BJ (cell line): ENCODE results near the gene SRP54. TPM values are rescaled to one million over a fixed set of nuclear protein-coding genes. Genes with fewer than 3 reads are reported as not detected.

Experiments
- CTCF ChIA-PET: fragments of 350-600 bp; formaldehyde crosslinking; extraction: SDS; loops from one replicate; lab custom pipeline; 2021; ENCODE audit warnings: antibody characterized with exemption, inconsistent platforms; lab: Yijun Ruan, JAX
- POLR2A ChIA-PET: fragments of 300-600 bp; sonication (Branson Sonifier 250); formaldehyde crosslinking; extraction: SDS; loops from one replicate; lab custom pipeline; 2021; ENCODE audit warnings: antibody characterized with exemption; lab: Charles Lee
- DNase-seq: peaks from one replicate; pipeline ENCODE4 v3.0.0-alpha.2; 2011; ENCODE audit warnings: low read depth
- H3K27me3 ChIP-seq: 2 replicates; pipeline ENCODE4 v1.6.0; 2011; ENCODE audit warnings: low read length; ENCODE audit not compliant: control insufficient read depth, insufficient read depth
- H3K36me3 ChIP-seq: 2 replicates; pipeline ENCODE4 v1.5.1; 2011; ENCODE audit warnings: low read length; ENCODE audit not compliant: control insufficient read depth, insufficient read depth
- H3K4me3 ChIP-seq: 2 replicates; pipeline ENCODE4 v1.5.1; 2011; ENCODE audit warnings: low read depth, mild to moderate bottlenecking, control low read depth, low read length
- polyA plus RNA-seq: library from polyadenylated mRNA; depleted of rRNA; stranded (reverse); fragments of >200 nt; gene quantifications from 2 replicates; pipeline ENCODE4 v1.2.3, GENCODE V29; 2011
- TF ChIP-seq, protein P1 (sequence below): IDR thresholded peaks from 2 replicates; pipeline ENCODE4 v1.5.1; 2011; ENCODE audit warnings: low read depth, mild to moderate bottlenecking, control low read depth, inconsistent platforms, low read length, moderate library complexity; ENCODE audit not compliant: insufficient read depth

The SRP54 gene
- polyA plus RNA-seq, 1 experiment: 25.6 TPM

DNA sequence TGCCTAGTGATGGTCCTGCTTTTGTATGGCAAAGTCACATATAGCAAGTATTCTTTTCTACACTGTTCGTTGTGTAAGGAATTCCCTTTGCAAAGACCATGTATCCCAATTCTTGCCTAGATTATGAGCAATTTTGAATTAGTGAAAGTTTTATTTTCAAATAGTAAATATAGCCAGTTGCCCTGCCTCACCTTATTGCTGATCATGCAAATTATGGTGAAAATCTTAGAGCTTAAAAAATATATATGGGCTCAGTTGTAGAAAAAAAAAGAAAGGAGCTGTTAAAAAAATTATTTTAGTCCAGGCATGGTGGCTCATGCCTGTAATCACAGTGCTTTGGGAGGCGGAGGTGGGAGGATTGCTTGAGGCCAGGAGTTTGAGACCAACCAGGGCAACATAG, 18.8 kb downstream of the SRP54 start:
- no peak for DNase-seq
- TF ChIP-seq, protein P1, sequence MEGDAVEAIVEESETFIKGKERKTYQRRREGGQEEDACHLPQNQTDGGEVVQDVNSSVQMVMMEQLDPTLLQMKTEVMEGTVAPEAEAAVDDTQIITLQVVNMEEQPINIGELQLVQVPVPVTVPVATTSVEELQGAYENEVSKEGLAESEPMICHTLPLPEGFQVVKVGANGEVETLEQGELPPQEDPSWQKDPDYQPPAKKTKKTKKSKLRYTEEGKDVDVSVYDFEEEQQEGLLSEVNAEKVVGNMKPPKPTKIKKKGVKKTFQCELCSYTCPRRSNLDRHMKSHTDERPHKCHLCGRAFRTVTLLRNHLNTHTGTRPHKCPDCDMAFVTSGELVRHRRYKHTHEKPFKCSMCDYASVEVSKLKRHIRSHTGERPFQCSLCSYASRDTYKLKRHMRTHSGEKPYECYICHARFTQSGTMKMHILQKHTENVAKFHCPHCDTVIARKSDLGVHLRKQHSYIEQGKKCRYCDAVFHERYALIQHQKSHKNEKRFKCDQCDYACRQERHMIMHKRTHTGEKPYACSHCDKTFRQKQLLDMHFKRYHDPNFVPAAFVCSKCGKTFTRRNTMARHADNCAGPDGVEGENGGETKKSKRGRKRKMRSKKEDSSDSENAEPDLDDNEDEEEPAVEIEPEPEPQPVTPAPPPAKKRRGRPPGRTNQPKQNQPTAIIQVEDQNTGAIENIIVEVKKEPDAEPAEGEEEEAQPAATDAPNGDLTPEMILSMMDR: no peak
- ChIA-PET POLR2A (no interaction called here), CTCF (no interaction called here)
- peaks cover 1% of the 10 kb centered on the region; the same call in 1 of the 2 replicates for H3K36me3 ChIP-seq
- no peaks in the 10 kb centered on the region for H3K27me3 ChIP-seq
- H3K4me3 ChIP-seq: no peak overlapping the region

DNA sequence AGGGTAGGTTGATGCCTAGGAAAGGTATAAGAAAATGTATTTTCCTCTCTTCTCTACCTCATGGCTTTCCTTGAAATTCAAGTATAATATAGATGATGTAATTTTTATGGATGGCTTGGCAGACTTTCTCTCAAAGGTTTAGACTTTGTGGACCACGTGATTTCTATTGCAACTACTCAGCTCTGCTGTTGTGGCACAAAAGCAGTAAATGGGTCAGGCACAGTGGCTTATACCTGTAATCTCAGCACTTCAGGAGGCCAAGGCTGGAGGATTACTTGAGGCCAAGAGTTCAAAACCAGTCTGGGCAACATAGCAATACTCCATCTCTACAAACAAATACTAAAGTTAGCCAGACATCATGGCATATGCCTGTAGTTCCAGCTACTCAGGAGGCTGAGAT, 22.0 kb downstream of the SRP54 start:
- Histone ChIP-seq H3K36me3 (peaks cover 1% of the 10 kb centered on the region; the same call in 1 of the 2 replicates), H3K4me3 (no peak overlapping the region), H3K27me3 (no peaks in the 10 kb centered on the region)
- TF ChIP-seq, protein P1: no peak
- CTCF ChIA-PET: interaction anchor here (1.0 to 1.1 kb wide), 2 partner anchors 10 to 282 kb away, joined by 3 read pairs; no protein-coding TSS in a partner anchor
- DNase-seq: no peak
- POLR2A ChIA-PET: no interaction called here

DNA sequence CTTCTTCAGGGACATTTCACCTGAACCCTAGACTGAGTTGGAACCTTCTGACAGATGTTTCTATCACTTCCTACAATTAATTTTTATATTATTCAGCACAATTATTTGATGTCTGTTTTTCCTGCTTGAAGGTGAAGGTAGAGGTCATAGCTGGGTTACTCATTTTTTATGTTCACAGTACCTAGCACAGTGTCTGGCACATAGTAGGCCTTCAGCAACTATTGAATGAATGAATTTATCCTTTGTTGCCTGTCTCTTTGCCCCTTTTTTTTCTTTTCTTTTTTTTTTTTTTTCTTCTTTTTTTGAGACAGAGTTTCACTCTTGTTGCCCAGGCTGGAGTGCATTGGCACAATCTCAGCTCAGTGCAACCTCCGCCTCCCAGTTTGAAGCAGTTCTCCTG, 33.8 kb downstream of the SRP54 start:
- H3K4me3 ChIP-seq: no peak overlapping the region
- TF ChIP-seq, protein P1: no peak
- DNase-seq: no peak
- POLR2A ChIA-PET: no interaction called here
- H3K36me3 ChIP-seq: peaks cover 6% of the 10 kb centered on the region
- no peaks in the 10 kb centered on the region for H3K27me3 ChIP-seq
- CTCF ChIA-PET: no interaction called here

DNA sequence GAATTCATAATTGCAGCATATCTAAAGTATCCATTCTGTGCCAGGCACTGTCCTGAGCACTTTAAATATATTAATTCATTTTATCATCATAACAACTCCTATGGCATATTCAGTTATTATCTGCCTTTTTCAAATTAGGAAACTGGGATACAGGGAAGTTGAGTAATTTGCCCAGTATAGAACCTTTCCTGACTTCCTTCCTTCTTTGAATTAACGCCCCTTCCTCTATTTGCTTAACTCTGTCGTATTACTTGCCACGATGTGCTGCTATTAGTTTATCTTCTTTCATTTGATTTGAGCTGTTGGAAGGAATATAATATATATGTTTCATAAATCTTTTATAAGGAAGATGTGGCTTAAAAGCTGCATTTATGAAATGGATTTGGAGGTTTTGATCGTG, 37.9 kb downstream of the SRP54 start:
- no peak for DNase-seq
- Histone ChIP-seq H3K4me3 (no peak overlapping the region), H3K36me3 (peaks cover 8% of the 10 kb centered on the region), H3K27me3 (no peaks in the 10 kb centered on the region)
- CTCF ChIA-PET: interaction anchor here (0.6 kb wide), 1 partner anchor 25 kb away, joined by 3 read pairs; no protein-coding TSS in a partner anchor
- POLR2A ChIA-PET: no interaction called here
- TF ChIP-seq, protein P1: no peak

DNA sequence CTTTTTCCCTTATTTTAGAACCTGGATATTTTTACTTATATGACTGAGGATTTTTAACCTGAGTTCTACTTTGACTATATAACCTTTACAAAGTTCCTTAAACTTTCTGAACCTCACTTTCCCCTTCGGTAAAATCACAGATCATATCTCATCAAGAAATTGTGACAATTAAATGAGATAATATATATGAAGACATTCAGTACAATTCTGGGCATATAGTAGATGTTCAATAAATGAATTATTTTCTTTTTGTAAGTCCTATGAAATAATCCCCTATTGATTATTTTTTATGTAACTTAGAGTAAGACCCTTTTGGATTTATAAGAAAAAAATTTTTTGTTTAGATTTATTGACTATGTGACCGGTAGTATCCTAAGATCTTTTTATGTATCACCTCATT, 45.6 kb downstream of the SRP54 start:
- no peak for DNase-seq
- TF ChIP-seq, protein P1: no peak
- Histone ChIP-seq H3K36me3 (peaks cover 11% of the 10 kb centered on the region), H3K4me3 (no peak overlapping the region), H3K27me3 (no peaks in the 10 kb centered on the region)
- ChIA-PET CTCF (no interaction called here), POLR2A (no interaction called here)
